GM12891 (cell line): ENCODE results near the gene NCOR2.
"Not testable (repeated sequence)": the region's sequence is repeated elsewhere in the genome, so short reads cannot be mapped to it uniquely, and the experiment has no call there.

Experiments used
- DNase-seq: peaks from one replicate; pipeline ENCODE4 v3.0.0; 2011; ENCODE audit warnings: low spot score; ENCODE audit not compliant: insufficient read length
- FAIRE-seq: peaks from 2 replicates; lab custom pipeline; 2011; peaks lifted over from hg19 to GRCh38; lab: Jason Lieb, UNC
- PAX5 ChIP-seq: IDR thresholded peaks from 2 replicates; pipeline ENCODE4 v1.6.1; 2011; ENCODE audit warnings: low read length, moderate library complexity, mild to moderate bottlenecking; ENCODE audit not compliant: insufficient read depth, severe bottlenecking
- POLR2A ChIP-seq: IDR thresholded peaks from 2 replicates; pipeline ENCODE4 v1.6.1; 2011; ENCODE audit warnings: low read depth, low read length, control low read depth
- POLR2AphosphoS5 ChIP-seq: IDR thresholded peaks from 2 replicates; pipeline ENCODE4 v1.6.1; 2011; ENCODE audit warnings: low read depth, low read length, control low read depth
- POU2F2 ChIP-seq: IDR thresholded peaks from 2 replicates; pipeline ENCODE4 v1.6.1; 2011; ENCODE audit warnings: low read depth, mild to moderate bottlenecking, control low read depth, low read length, moderate library complexity
- SPI1 ChIP-seq: IDR thresholded peaks from 2 replicates; pipeline ENCODE4 v1.6.1; 2011; ENCODE audit warnings: low read depth, low read length, control low read depth
- TAF1 ChIP-seq: IDR thresholded peaks from 2 replicates; pipeline ENCODE4 v1.6.1; 2011; ENCODE audit warnings: low read depth, low read length, control low read depth

Gene NCOR2

GRCh38 chr12:124592050-124592449 is 24.6 kb upstream of the NCOR2 start:
- TF ChIP-seq PAX5 (no peak), POLR2A (no peak), POU2F2 (no peak), POLR2AphosphoS5 (no peak), TAF1 (no peak), SPI1 (no peak)
- DNase-seq = no peak
- no peak for FAIRE-seq

GRCh38 chr12:124590447-124590846 is 23.0 kb upstream of the NCOR2 start:
- FAIRE-seq = no peak
- no peak for DNase-seq
- TF ChIP-seq POLR2AphosphoS5 (no peak), POU2F2 (no peak), SPI1 (no peak), TAF1 (no peak), PAX5 (no peak), POLR2A (no peak)

GRCh38 chr12:124588751-124589267 is 21.4 kb upstream of the NCOR2 start:
- FAIRE-seq (no peak), DNase-seq (no peak)
- TF ChIP-seq PAX5 = no peak
- TF ChIP-seq POLR2AphosphoS5 = no peak
- no peak for TF ChIP-seq TAF1
- no peak for TF ChIP-seq SPI1
- TF ChIP-seq POLR2A = no peak
- TF ChIP-seq POU2F2 = no peak

- TF ChIP-seq TAF1 (no peak), PAX5 (no peak), SPI1 (no peak), POLR2AphosphoS5 (no peak), POLR2A (no peak), POU2F2 (no peak)
- DNase-seq = no peak
Observed at GRCh38 chr12:124588018-124588634, 20.7 kb upstream of the NCOR2 start.

GRCh38 chr12:124586756-124587155 is 19.3 kb upstream of the NCOR2 start:
- FAIRE-seq (no peak), DNase-seq (no peak)
- TF ChIP-seq POU2F2 (no peak), POLR2AphosphoS5 (no peak), TAF1 (no peak), SPI1 (no peak), POLR2A (no peak), PAX5 (no peak)

More at GRCh38 chr12:124588018-124588634, 20.7 kb upstream of the NCOR2 start:
- no peak for FAIRE-seq

GRCh38 chr12:124584494-124584893 is 17.1 kb upstream of the NCOR2 start:
- not testable (repeated sequence) for FAIRE-seq, DNase-seq

GRCh38 chr12:124583854-124584253 is 16.4 kb upstream of the NCOR2 start:
- DNase-seq (no peak), FAIRE-seq (no peak)
- TF ChIP-seq POLR2AphosphoS5 (no peak), PAX5 (no peak), SPI1 (no peak), TAF1 (no peak), POU2F2 (no peak), POLR2A (no peak)

- TF ChIP-seq PAX5 = no peak
- no peak for DNase-seq
- FAIRE-seq = no peak
Observed at GRCh38 chr12:124582108-124582424, 14.7 kb upstream of the NCOR2 start.

- DNase-seq (no peak), FAIRE-seq (no peak)
- TF ChIP-seq TAF1 (no peak), POU2F2 (no peak), PAX5 (no peak), POLR2AphosphoS5 (no peak), SPI1 (no peak)
Observed at GRCh38 chr12:124581307-124582107, 14.1 kb upstream of the NCOR2 start.

GRCh38 chr12:124579921-124580517 is 12.6 kb upstream of the NCOR2 start:
- TF ChIP-seq TAF1 (no peak), SPI1 (no peak), PAX5 (no peak), POLR2AphosphoS5 (no peak), POLR2A (no peak), POU2F2 (no peak)
- FAIRE-seq (no peak), DNase-seq (no peak)
